ENCODE measurements around the gene MFSD6. TPM values are rescaled to one million over a fixed set of nuclear protein-coding genes. Genes with fewer than 3 reads are reported as not detected.

Gene MFSD6
- total RNA-seq, 1 experiment from 2014 or later: 4.7 TPM

DNA sequence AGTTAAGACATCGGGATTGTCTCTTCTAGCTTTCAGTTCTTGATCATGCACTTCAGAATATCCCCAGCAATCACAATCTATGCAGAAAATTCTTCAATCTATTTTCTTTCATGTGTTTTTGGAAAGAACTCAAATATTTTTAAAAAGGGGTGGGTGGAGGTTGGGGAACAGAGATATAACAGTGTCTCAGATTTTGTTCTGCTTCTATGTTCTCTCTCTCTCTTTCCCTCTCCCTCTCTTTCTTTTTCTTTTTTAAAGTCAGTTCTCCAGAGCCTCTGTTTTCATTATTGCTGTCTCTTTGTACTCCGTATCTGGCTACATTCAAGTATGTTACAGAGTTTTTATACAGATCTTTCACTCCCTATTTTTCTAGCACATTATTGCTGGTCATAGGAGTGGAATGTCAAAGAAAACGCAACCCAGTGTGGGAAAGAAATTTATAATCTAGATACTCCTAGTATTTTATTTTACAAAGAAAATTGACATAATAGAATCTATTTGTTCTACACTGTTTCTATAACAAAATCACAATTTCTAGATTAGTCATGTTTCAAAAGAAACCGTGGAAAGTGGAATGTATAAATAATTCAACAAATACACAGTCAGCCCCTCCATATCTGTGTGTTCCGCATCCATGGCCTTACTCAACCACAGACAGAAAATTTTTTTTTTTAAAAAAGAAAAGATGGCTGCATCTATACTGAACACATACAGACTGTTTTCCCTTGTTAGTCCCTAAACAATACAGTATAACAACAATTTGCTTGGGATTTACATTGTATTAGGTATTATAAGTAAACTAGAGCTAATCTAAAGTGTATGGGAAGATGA, 137.6 kb downstream of the MFSD6 start (continued):
- TF ChIP-seq GRHL2 (CRISPR knock-in tag; IDR thresholded peaks at IDR 0.05; ENCODE audit: insufficient replicate concordance, severe bottlenecking): no peak
- TF ChIP-seq, protein P1, sequence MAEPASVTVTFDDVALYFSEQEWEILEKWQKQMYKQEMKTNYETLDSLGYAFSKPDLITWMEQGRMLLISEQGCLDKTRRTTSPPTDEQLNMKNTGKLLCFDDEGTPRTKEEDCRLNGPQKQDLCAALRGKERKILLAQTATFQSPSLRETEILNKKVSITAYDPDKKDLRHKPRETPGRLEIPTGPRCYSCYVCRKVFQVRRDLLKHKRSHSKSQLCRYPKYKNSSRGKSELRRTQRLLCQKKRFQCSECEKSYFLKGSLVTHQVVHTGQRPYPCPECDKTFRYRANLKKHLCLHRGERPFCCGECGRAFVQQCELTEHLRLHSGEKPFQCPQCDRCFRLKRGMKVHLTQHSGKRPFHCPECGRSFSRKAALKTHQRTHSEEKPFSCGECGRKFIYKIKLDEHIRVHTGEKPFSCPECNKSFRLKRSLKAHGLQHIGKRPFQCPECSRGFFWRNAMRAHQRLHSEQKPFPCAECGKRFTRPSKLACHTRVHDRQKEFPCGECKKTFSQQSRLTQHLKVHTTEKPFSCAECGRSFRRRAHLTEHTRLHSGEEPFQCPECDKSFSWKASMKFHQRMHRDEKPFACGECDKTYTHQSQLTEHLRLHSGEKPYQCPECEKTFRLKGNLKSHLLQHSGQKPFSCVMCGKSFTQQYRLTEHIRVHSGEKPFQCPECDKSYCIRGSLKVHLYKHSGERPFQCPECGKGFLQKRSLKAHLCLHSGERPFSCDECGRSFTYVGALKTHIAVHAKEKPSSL (CRISPR knock-in tag; conservative IDR thresholded peaks at IDR 0.05): no peak

DNA sequence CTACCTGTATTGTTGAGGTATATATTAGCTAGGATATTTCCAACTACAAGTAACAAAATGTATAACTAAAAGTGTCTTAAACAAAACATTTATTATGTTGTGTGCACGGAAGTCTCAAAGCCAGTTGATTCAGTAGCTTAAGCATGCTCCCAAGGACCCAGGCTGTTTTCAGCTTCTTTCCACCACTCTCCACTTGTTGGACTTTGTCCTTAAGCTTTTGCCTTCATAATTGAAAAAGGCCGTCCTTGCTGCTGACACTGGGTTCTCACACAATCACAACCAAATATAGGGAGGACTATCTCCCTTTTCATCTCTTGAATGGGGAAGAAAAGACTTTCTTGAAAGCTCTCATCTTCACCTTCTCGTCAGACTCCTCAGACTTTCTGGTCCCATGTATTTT, 138.6 kb downstream of the MFSD6 start:
- no peak for DNase-seq (ENCODE audit: low spot score)
- H3K4me1 Mint-ChIP-seq: no peaks in the 10 kb centered on the region
- no peak overlapping the region for H3K27ac Mint-ChIP-seq
- TF ChIP-seq, protein P2, sequence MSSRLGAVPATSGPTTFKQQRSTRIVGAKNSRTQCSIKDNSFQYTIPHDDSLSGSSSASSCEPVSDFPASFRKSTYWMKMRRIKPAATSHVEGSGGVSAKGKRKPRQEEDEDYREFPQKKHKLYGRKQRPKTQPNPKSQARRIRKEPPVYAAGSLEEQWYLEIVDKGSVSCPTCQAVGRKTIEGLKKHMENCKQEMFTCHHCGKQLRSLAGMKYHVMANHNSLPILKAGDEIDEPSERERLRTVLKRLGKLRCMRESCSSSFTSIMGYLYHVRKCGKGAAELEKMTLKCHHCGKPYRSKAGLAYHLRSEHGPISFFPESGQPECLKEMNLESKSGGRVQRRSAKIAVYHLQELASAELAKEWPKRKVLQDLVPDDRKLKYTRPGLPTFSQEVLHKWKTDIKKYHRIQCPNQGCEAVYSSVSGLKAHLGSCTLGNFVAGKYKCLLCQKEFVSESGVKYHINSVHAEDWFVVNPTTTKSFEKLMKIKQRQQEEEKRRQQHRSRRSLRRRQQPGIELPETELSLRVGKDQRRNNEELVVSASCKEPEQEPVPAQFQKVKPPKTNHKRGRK (CRISPR knock-in tag; IDR thresholded peaks at IDR 0.05; ENCODE audit: borderline replicate concordance): no peak
- TF ChIP-seq GABPB1 (CRISPR knock-in tag; IDR thresholded peaks at IDR 0.05): no peak
- no peak for TF ChIP-seq FOXJ3 (CRISPR knock-in tag; IDR thresholded peaks at IDR 0.05; ENCODE audit: borderline replicate concordance)
- ChIA-PET POLR2A (no interaction called here), CTCF (interaction anchor here (0.9 kb wide), 1 partner anchor 133 kb away, joined by 3 read pairs; no protein-coding TSS in a partner anchor)
- no peak overlapping the region for H3K4me3 Mint-ChIP-seq
- peaks cover 4% of the 10 kb centered on the region for H3K9me3 Mint-ChIP-seq
- no peak for ATAC-seq
- no peaks in the 10 kb centered on the region for H3K27me3 Mint-ChIP-seq (ENCODE audit: low read depth)
- peaks cover 6% of the 10 kb centered on the region; the same call in 1 of the 2 replicates for H3K36me3 Mint-ChIP-seq

DNA sequence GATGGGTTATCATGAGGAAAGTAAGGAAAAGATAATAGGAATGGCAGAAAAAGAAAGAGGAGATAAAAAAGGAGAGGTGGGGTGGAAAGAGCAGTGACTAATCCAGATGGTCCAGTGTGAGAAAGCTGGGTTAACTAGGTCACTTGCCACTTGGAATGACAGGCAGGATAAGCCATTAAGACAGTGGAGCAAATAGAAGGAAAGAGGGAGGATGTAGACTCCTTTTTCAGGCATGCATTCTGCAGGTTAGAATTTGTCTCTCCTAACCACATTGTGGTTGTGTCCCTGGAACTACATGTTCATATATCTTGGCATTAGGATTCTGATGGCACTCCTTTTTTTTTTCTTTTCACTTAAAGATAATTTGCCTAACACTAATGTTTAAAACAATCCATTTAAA, 139.7 kb downstream of the MFSD6 start:
- ChIA-PET CTCF (no interaction called here), POLR2A (no interaction called here)
- ATAC-seq (no peak), DNase-seq (ENCODE audit: low spot score) (no peak)
- TF ChIP-seq, protein P3, sequence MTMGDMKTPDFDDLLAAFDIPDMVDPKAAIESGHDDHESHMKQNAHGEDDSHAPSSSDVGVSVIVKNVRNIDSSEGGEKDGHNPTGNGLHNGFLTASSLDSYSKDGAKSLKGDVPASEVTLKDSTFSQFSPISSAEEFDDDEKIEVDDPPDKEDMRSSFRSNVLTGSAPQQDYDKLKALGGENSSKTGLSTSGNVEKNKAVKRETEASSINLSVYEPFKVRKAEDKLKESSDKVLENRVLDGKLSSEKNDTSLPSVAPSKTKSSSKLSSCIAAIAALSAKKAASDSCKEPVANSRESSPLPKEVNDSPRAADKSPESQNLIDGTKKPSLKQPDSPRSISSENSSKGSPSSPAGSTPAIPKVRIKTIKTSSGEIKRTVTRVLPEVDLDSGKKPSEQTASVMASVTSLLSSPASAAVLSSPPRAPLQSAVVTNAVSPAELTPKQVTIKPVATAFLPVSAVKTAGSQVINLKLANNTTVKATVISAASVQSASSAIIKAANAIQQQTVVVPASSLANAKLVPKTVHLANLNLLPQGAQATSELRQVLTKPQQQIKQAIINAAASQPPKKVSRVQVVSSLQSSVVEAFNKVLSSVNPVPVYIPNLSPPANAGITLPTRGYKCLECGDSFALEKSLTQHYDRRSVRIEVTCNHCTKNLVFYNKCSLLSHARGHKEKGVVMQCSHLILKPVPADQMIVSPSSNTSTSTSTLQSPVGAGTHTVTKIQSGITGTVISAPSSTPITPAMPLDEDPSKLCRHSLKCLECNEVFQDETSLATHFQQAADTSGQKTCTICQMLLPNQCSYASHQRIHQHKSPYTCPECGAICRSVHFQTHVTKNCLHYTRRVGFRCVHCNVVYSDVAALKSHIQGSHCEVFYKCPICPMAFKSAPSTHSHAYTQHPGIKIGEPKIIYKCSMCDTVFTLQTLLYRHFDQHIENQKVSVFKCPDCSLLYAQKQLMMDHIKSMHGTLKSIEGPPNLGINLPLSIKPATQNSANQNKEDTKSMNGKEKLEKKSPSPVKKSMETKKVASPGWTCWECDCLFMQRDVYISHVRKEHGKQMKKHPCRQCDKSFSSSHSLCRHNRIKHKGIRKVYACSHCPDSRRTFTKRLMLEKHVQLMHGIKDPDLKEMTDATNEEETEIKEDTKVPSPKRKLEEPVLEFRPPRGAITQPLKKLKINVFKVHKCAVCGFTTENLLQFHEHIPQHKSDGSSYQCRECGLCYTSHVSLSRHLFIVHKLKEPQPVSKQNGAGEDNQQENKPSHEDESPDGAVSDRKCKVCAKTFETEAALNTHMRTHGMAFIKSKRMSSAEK (CRISPR knock-in tag; IDR thresholded peaks at IDR 0.05; ENCODE audit: borderline replicate concordance): no peak
- TF ChIP-seq SMAD3 (CRISPR knock-in tag; IDR thresholded peaks at IDR 0.05; ENCODE audit: borderline replicate concordance): no peak
- no peak for TF ChIP-seq ZBTB21 (CRISPR knock-in tag; IDR thresholded peaks at IDR 0.05; ENCODE audit: borderline replicate concordance)
- TF ChIP-seq, protein P4, sequence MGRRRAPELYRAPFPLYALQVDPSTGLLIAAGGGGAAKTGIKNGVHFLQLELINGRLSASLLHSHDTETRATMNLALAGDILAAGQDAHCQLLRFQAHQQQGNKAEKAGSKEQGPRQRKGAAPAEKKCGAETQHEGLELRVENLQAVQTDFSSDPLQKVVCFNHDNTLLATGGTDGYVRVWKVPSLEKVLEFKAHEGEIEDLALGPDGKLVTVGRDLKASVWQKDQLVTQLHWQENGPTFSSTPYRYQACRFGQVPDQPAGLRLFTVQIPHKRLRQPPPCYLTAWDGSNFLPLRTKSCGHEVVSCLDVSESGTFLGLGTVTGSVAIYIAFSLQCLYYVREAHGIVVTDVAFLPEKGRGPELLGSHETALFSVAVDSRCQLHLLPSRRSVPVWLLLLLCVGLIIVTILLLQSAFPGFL (CRISPR knock-in tag; IDR thresholded peaks at IDR 0.05; ENCODE audit: borderline replicate concordance): no peak
- TF ChIP-seq, protein P5, sequence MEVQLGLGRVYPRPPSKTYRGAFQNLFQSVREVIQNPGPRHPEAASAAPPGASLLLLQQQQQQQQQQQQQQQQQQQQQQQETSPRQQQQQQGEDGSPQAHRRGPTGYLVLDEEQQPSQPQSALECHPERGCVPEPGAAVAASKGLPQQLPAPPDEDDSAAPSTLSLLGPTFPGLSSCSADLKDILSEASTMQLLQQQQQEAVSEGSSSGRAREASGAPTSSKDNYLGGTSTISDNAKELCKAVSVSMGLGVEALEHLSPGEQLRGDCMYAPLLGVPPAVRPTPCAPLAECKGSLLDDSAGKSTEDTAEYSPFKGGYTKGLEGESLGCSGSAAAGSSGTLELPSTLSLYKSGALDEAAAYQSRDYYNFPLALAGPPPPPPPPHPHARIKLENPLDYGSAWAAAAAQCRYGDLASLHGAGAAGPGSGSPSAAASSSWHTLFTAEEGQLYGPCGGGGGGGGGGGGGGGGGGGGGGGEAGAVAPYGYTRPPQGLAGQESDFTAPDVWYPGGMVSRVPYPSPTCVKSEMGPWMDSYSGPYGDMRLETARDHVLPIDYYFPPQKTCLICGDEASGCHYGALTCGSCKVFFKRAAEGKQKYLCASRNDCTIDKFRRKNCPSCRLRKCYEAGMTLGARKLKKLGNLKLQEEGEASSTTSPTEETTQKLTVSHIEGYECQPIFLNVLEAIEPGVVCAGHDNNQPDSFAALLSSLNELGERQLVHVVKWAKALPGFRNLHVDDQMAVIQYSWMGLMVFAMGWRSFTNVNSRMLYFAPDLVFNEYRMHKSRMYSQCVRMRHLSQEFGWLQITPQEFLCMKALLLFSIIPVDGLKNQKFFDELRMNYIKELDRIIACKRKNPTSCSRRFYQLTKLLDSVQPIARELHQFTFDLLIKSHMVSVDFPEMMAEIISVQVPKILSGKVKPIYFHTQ (CRISPR knock-in tag; IDR thresholded peaks at IDR 0.05): no peak
- TF ChIP-seq OVOL2 (CRISPR knock-in tag; IDR thresholded peaks at IDR 0.05; ENCODE audit: borderline replicate concordance): no peak
- H3K27ac Mint-ChIP-seq: no peak overlapping the region
- H3K4me3 Mint-ChIP-seq: no peak overlapping the region
- no peaks in the 10 kb centered on the region for H3K36me3 Mint-ChIP-seq
- H3K9me3 Mint-ChIP-seq: no peaks in the 10 kb centered on the region
- no peaks in the 10 kb centered on the region for H3K27me3 Mint-ChIP-seq (ENCODE audit: low read depth)
- no peaks in the 10 kb centered on the region for H3K4me1 Mint-ChIP-seq
